ENCODE results near the gene NPAS1. TPM values are rescaled to one million over a fixed set of nuclear protein-coding genes. Genes with fewer than 3 reads are reported as not detected.

NPAS1 gene
- total RNA-seq, 1 experiment from 2014 or later = 1.2 TPM

GRCh38 chr19:46983097-46983496 lies 36.5 kb upstream of the NPAS1 start:
- Mint-ChIP-seq H3K36me3 (ENCODE audit: insufficient read depth, unreplicated experiment) (peaks cover 25% of the 10 kb centered on the region), H3K4me1 (ENCODE audit: low read depth, unreplicated experiment) (peaks cover 23% of the 10 kb centered on the region), H3K4me3 (ENCODE audit: low read depth, unreplicated experiment) (no peak overlapping the region), H3K27me3 (ENCODE audit: unreplicated experiment) (no peaks in the 10 kb centered on the region), H3K27ac (ENCODE audit: unreplicated experiment) (no peak overlapping the region), H3K9me3 (ENCODE audit: low read depth, unreplicated experiment) (no peaks in the 10 kb centered on the region)
- intact Hi-C loops (cut with micrococcal nuclease; ENCODE audit: unreplicated experiment) = no loop called here
- no TSS peak for BruUV-seq (replicated peaks)
- CTCF ChIA-PET = no interaction called here
- no peak for TF ChIP-seq CTCF (IDR thresholded peaks at IDR 0.05; ENCODE audit: unreplicated experiment)
- DNase-seq = no peak

GRCh38 chr19:46984077-46985010 lies 35.3 kb upstream of the NPAS1 start:
- peaks cover 29% of the 10 kb centered on the region for H3K36me3 Mint-ChIP-seq (ENCODE audit: insufficient read depth, unreplicated experiment)
- peak overlapping the region; percentile 26 for H3K27ac Mint-ChIP-seq (ENCODE audit: unreplicated experiment)
- BruUV-seq (replicated peaks) = no TSS peak
- H3K4me1 Mint-ChIP-seq (ENCODE audit: low read depth, unreplicated experiment) = peaks cover 20% of the 10 kb centered on the region
- H3K27me3 Mint-ChIP-seq (ENCODE audit: unreplicated experiment) = no peaks in the 10 kb centered on the region
- CTCF ChIA-PET = no interaction called here
- TF ChIP-seq CTCF (IDR thresholded peaks at IDR 0.05; ENCODE audit: unreplicated experiment) = no peak
- intact Hi-C loops (cut with micrococcal nuclease; ENCODE audit: unreplicated experiment) = no loop called here
- H3K4me3 Mint-ChIP-seq (ENCODE audit: low read depth, unreplicated experiment) = no peak overlapping the region
- no peak for DNase-seq
- H3K9me3 Mint-ChIP-seq (ENCODE audit: low read depth, unreplicated experiment) = no peaks in the 10 kb centered on the region

- TF ChIP-seq CTCF (IDR thresholded peaks at IDR 0.05; ENCODE audit: unreplicated experiment) = no peak
- Mint-ChIP-seq H3K9me3 (ENCODE audit: low read depth, unreplicated experiment) (no peaks in the 10 kb centered on the region), H3K27me3 (ENCODE audit: unreplicated experiment) (no peaks in the 10 kb centered on the region), H3K4me3 (ENCODE audit: low read depth, unreplicated experiment) (no peak overlapping the region), H3K4me1 (ENCODE audit: low read depth, unreplicated experiment) (peaks cover 20% of the 10 kb centered on the region), H3K27ac (ENCODE audit: unreplicated experiment) (no peak overlapping the region), H3K36me3 (ENCODE audit: insufficient read depth, unreplicated experiment) (peaks cover 26% of the 10 kb centered on the region)
- intact Hi-C loops (cut with micrococcal nuclease; ENCODE audit: unreplicated experiment) = no loop called here
- no TSS peak for BruUV-seq (replicated peaks)
- DNase-seq = no peak
- CTCF ChIA-PET = interaction anchor here (0.6 kb wide), 1 partner anchor 145 kb away, joined by 4 read pairs; no protein-coding TSS in a partner anchor
Observed at GRCh38 chr19:46985542-46986415, 33.9 kb upstream of the NPAS1 start.

- intact Hi-C loops (cut with micrococcal nuclease; ENCODE audit: unreplicated experiment) = no loop called here
Observed at GRCh38 chr19:46988614-46989230, 30.9 kb upstream of the NPAS1 start.

More at GRCh38 chr19:46988614-46989230, 30.9 kb upstream of the NPAS1 start:
- CTCF ChIA-PET = no interaction called here
- BruUV-seq (replicated peaks) = no TSS peak
- Mint-ChIP-seq H3K36me3 (ENCODE audit: insufficient read depth, unreplicated experiment) (peaks cover 30% of the 10 kb centered on the region), H3K4me3 (ENCODE audit: low read depth, unreplicated experiment) (no peak overlapping the region), H3K4me1 (ENCODE audit: low read depth, unreplicated experiment) (peaks cover 18% of the 10 kb centered on the region), H3K9me3 (ENCODE audit: low read depth, unreplicated experiment) (no peaks in the 10 kb centered on the region), H3K27me3 (ENCODE audit: unreplicated experiment) (no peaks in the 10 kb centered on the region), H3K27ac (ENCODE audit: unreplicated experiment) (no peak overlapping the region)
- no peak for TF ChIP-seq CTCF (IDR thresholded peaks at IDR 0.05; ENCODE audit: unreplicated experiment)
- DNase-seq = no peak

Measured in Calu3 (cell line).